ENCODE results near the gene SLC22A23.

- TF ChIP-seq, protein P1, sequence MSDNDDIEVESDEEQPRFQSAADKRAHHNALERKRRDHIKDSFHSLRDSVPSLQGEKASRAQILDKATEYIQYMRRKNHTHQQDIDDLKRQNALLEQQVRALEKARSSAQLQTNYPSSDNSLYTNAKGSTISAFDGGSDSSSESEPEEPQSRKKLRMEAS (IDR thresholded peaks at IDR 0.05), result no peak
- no peak for TF ChIP-seq YY1 (IDR thresholded peaks at IDR 0.05; ENCODE audit: low read depth)
- TF ChIP-seq TAF1 (IDR thresholded peaks at IDR 0.05; ENCODE audit: low read depth), result no peak
- no peak for TF ChIP-seq TEAD4 (IDR thresholded peaks at IDR 0.05)
- no peak for TF ChIP-seq EP300 (IDR thresholded peaks at IDR 0.05; ENCODE audit: borderline replicate concordance)
- no peak for TF ChIP-seq RAD21 (IDR thresholded peaks at IDR 0.05; ENCODE audit: low read depth)
- TF ChIP-seq EGR1 (IDR thresholded peaks at IDR 0.05), result no peak
- TF ChIP-seq, protein P2, sequence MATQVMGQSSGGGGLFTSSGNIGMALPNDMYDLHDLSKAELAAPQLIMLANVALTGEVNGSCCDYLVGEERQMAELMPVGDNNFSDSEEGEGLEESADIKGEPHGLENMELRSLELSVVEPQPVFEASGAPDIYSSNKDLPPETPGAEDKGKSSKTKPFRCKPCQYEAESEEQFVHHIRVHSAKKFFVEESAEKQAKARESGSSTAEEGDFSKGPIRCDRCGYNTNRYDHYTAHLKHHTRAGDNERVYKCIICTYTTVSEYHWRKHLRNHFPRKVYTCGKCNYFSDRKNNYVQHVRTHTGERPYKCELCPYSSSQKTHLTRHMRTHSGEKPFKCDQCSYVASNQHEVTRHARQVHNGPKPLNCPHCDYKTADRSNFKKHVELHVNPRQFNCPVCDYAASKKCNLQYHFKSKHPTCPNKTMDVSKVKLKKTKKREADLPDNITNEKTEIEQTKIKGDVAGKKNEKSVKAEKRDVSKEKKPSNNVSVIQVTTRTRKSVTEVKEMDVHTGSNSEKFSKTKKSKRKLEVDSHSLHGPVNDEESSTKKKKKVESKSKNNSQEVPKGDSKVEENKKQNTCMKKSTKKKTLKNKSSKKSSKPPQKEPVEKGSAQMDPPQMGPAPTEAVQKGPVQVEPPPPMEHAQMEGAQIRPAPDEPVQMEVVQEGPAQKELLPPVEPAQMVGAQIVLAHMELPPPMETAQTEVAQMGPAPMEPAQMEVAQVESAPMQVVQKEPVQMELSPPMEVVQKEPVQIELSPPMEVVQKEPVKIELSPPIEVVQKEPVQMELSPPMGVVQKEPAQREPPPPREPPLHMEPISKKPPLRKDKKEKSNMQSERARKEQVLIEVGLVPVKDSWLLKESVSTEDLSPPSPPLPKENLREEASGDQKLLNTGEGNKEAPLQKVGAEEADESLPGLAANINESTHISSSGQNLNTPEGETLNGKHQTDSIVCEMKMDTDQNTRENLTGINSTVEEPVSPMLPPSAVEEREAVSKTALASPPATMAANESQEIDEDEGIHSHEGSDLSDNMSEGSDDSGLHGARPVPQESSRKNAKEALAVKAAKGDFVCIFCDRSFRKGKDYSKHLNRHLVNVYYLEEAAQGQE (IDR thresholded peaks at IDR 0.05; ENCODE audit: low read depth), result no peak
- TF ChIP-seq FOXM1 (IDR thresholded peaks at IDR 0.05; ENCODE audit: borderline replicate concordance, low read depth), result no peak
- TF ChIP-seq ZBTB7A (IDR thresholded peaks at IDR 0.05; ENCODE audit: low read depth), result no peak
- no peak for TF ChIP-seq TCF12 (IDR thresholded peaks at IDR 0.05; ENCODE audit: low read depth)
- no peak for TF ChIP-seq CEBPB (IDR thresholded peaks at IDR 0.05)
- no peak for TF ChIP-seq CREB1 (IDR thresholded peaks at IDR 0.05; ENCODE audit: low read depth)
- no peak for TF ChIP-seq NFIC (IDR thresholded peaks at IDR 0.05)
Observed at GRCh38 chr6:3482869-3483268, 26.0 kb upstream of the SLC22A23 start.
